Measurements from ENCODE around the gene RAB12. TPM values are rescaled to one million over a fixed set of nuclear protein-coding genes. Genes with fewer than 3 reads are reported as not detected.

Gene RAB12
- total RNA-seq, 1 donor from 2014 or later = 49.4 TPM

- H3K4me2 ChIP-seq (ENCODE audit: low read length) = no peak overlapping the region
- no peaks in the 10 kb centered on the region for H3K79me2 ChIP-seq (ENCODE audit: insufficient read depth, low read length)
- Mint-ChIP-seq H3K36me3 (ENCODE audit: low read depth, unreplicated experiment) (no peaks in the 10 kb centered on the region), H3K9me3 (ENCODE audit: unreplicated experiment) (no peaks in the 10 kb centered on the region), H3K27ac (ENCODE audit: unreplicated experiment) (no peak overlapping the region), H3K4me1 (ENCODE audit: low read depth, unreplicated experiment) (peaks cover 5% of the 10 kb centered on the region), H3K27me3 (ENCODE audit: low read depth, unreplicated experiment) (peaks cover 5% of the 10 kb centered on the region), H3K4me3 (ENCODE audit: unreplicated experiment) (no peak overlapping the region)
- H3K36me3 ChIP-seq (ENCODE audit: insufficient read depth, low read length) = no peaks in the 10 kb centered on the region
- TF ChIP-seq CTCF (IDR thresholded peaks at IDR 0.05; ENCODE audit: insufficient read depth, low read depth, low read length) (no peak), EZH2 (IDR thresholded peaks at IDR 0.05; ENCODE audit: insufficient read depth, low read length) (no peak)
- H3K27ac ChIP-seq (ENCODE audit: low read depth, low read length) = no peak overlapping the region
- FAIRE-seq = no peak
- H3K4me1 ChIP-seq (ENCODE audit: insufficient read depth, low read length) = no peaks in the 10 kb centered on the region
- H3K4me3 ChIP-seq (ENCODE audit: insufficient read depth, low read depth, low read length) = no peak overlapping the region
- H3K9ac ChIP-seq (ENCODE audit: low read length) = no peak overlapping the region
- H3K9me3 ChIP-seq (ENCODE audit: insufficient read depth, low read depth, low read length) = no peaks in the 10 kb centered on the region
- H2AFZ ChIP-seq (ENCODE audit: low read depth, low read length) = no peak overlapping the region
- DNase-seq (ENCODE audit: low read depth) = no peak
- H4K20me1 ChIP-seq (ENCODE audit: insufficient read depth, low read length) = no peaks in the 10 kb centered on the region
- H3K27me3 ChIP-seq (ENCODE audit: insufficient read depth, low read length) = peaks cover 12% of the 10 kb centered on the region
Measured at GRCh38 chr18:8602040-8602439, 7.2 kb upstream of the RAB12 start.

- no peaks in the 10 kb centered on the region for H3K79me2 ChIP-seq (ENCODE audit: insufficient read depth, low read length)
- no peak overlapping the region for H3K9ac ChIP-seq (ENCODE audit: low read length)
- no peak overlapping the region for H3K4me3 ChIP-seq (ENCODE audit: insufficient read depth, low read depth, low read length)
- Mint-ChIP-seq H3K4me1 (ENCODE audit: low read depth, unreplicated experiment) (peaks cover 5% of the 10 kb centered on the region), H3K27me3 (ENCODE audit: low read depth, unreplicated experiment) (peaks cover 5% of the 10 kb centered on the region), H3K36me3 (ENCODE audit: low read depth, unreplicated experiment) (no peaks in the 10 kb centered on the region), H3K27ac (ENCODE audit: unreplicated experiment) (no peak overlapping the region), H3K4me3 (ENCODE audit: unreplicated experiment) (no peak overlapping the region), H3K9me3 (ENCODE audit: unreplicated experiment) (no peaks in the 10 kb centered on the region)
- no peak for TF ChIP-seq CTCF (IDR thresholded peaks at IDR 0.05; ENCODE audit: insufficient read depth, low read depth, low read length)
- no peak for TF ChIP-seq EZH2 (IDR thresholded peaks at IDR 0.05; ENCODE audit: insufficient read depth, low read length)
- no peak overlapping the region for H2AFZ ChIP-seq (ENCODE audit: low read depth, low read length)
- FAIRE-seq (no peak), DNase-seq (ENCODE audit: low read depth) (no peak)
- no peak overlapping the region for H3K4me2 ChIP-seq (ENCODE audit: low read length)
- H3K27me3 ChIP-seq (ENCODE audit: insufficient read depth, low read length) = peaks cover 12% of the 10 kb centered on the region
- H3K36me3 ChIP-seq (ENCODE audit: insufficient read depth, low read length) = no peaks in the 10 kb centered on the region
- H3K27ac ChIP-seq (ENCODE audit: low read depth, low read length) = no peak overlapping the region
- no peaks in the 10 kb centered on the region for H3K4me1 ChIP-seq (ENCODE audit: insufficient read depth, low read length)
- H3K9me3 ChIP-seq (ENCODE audit: insufficient read depth, low read depth, low read length) = no peaks in the 10 kb centered on the region
- no peaks in the 10 kb centered on the region for H4K20me1 ChIP-seq (ENCODE audit: insufficient read depth, low read length)
Measured at GRCh38 chr18:8602557-8602956, 6.7 kb upstream of the RAB12 start.

GRCh38 chr18:8603663-8604520 lies 5.3 kb upstream of the RAB12 start:
- Histone ChIP-seq H3K27me3 (ENCODE audit: insufficient read depth, low read length) (peaks cover 12% of the 10 kb centered on the region), H3K9ac (ENCODE audit: low read length) (no peak overlapping the region), H3K79me2 (ENCODE audit: insufficient read depth, low read length) (no peaks in the 10 kb centered on the region), H3K27ac (ENCODE audit: low read depth, low read length) (no peak overlapping the region), H2AFZ (ENCODE audit: low read depth, low read length) (no peak overlapping the region), H3K4me2 (ENCODE audit: low read length) (peak overlapping the region; percentile 46), H4K20me1 (ENCODE audit: insufficient read depth, low read length) (no peaks in the 10 kb centered on the region), H3K4me1 (ENCODE audit: insufficient read depth, low read length) (peaks cover 2% of the 10 kb centered on the region), H3K36me3 (ENCODE audit: insufficient read depth, low read length) (no peaks in the 10 kb centered on the region), H3K9me3 (ENCODE audit: insufficient read depth, low read depth, low read length) (no peaks in the 10 kb centered on the region), H3K4me3 (ENCODE audit: insufficient read depth, low read depth, low read length) (no peak overlapping the region)
- TF ChIP-seq EZH2 (IDR thresholded peaks at IDR 0.05; ENCODE audit: insufficient read depth, low read length) = no peak
- TF ChIP-seq CTCF (IDR thresholded peaks at IDR 0.05; ENCODE audit: insufficient read depth, low read depth, low read length) = no peak
- FAIRE-seq (no peak), DNase-seq (ENCODE audit: low read depth) (no peak)
- peaks cover 5% of the 10 kb centered on the region for H3K4me1 Mint-ChIP-seq (ENCODE audit: low read depth, unreplicated experiment)
- H3K4me3 Mint-ChIP-seq (ENCODE audit: unreplicated experiment) = no peak overlapping the region
- peaks cover 5% of the 10 kb centered on the region for H3K27me3 Mint-ChIP-seq (ENCODE audit: low read depth, unreplicated experiment)
- H3K36me3 Mint-ChIP-seq (ENCODE audit: low read depth, unreplicated experiment) = peaks cover under 1% of the 10 kb centered on the region
- no peaks in the 10 kb centered on the region for H3K9me3 Mint-ChIP-seq (ENCODE audit: unreplicated experiment)
- H3K27ac Mint-ChIP-seq (ENCODE audit: unreplicated experiment) = no peak overlapping the region

Data from astrocyte (in vitro differentiated cells and primary cell).